Activated CD8-positive, alpha-beta memory T cell treated with anti-CD3 and anti-CD28 coated beads, Interleukin-2, amount 50 U/mL, for 1 hour (primary cell): ENCODE measurements around the gene MYB.

Source experiments
- DNase-seq: peaks from one replicate; pipeline ENCODE4 v3.0.0-alpha.2; 2020; ENCODE audit errors: extremely low read depth

Gene MYB

DNA sequence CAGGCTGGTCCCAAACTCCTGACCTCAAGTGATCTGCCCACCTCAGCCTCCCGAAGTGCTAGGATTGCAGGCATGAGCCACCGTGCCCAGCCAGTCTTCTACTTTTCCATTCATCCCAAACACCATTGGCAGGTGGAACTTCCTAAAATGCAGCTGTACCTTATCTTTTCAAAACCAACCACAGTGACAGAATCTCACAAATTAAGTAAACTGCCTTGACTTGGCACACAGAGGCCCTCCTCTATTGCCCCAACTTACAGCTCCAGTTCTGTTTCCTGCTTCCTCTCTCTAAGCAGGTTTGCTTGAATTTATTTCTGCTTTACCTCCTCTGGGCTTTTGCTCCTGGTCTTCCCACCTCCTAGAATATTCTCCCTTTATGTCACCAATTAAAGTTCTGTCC lies 7.6 kb downstream of the MYB start:
- DNase-seq = no peak

DNA sequence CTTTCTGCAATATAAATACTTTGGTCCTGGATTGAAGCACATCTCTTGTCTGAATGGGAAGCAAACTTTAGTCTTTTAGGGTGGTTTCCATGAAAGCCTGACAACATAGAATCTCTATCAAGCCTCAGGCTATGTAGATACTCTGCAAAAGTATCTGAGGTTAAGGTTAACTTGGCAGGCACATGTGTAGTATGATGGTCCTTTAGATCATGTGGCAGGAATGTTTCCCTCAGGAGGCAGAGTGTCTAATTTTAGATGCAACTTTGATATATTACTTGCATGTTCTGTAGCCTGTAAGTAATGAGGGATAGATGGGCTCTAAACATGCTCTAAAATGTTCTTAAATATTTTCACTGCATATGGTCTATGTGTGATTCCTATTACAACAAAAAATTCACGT lies 8.2 kb downstream of the MYB start:
- DNase-seq = no peak

DNA sequence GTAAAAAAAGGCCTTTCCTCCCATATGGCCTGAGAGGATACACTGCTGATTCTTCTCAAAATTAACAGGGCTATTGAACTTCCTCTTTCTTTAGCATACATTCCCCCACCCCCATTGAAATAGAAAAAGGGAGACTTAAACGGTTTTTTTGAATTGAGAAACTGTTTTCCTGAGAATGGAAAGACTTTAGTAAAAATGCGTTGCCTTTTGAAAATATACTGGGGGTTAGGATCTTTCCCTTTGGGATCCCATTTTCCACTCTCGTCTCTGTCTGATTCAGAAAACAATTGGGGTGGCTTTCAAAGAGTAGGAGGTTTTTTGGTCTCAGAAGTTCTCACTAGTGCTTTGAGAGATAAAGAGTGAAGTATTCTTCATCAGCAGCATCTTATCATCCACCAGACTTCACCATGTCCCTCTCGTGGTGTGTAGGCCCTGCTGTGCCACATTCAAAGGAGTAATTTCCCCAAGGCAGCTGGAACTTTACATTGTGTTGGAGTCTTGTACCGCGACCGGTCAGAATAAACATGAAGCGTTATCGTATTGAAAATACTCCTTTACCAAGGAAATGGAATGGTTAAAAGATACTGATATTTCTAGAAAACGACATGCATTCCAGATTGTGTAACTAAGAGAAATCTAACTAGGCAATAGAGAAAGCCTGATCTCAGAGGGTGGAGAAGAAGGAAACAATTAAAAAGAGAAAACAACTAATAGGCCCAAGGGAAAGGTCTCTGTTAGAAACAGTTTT lies 10.6 kb downstream of the MYB start:
- no peak for DNase-seq

DNA sequence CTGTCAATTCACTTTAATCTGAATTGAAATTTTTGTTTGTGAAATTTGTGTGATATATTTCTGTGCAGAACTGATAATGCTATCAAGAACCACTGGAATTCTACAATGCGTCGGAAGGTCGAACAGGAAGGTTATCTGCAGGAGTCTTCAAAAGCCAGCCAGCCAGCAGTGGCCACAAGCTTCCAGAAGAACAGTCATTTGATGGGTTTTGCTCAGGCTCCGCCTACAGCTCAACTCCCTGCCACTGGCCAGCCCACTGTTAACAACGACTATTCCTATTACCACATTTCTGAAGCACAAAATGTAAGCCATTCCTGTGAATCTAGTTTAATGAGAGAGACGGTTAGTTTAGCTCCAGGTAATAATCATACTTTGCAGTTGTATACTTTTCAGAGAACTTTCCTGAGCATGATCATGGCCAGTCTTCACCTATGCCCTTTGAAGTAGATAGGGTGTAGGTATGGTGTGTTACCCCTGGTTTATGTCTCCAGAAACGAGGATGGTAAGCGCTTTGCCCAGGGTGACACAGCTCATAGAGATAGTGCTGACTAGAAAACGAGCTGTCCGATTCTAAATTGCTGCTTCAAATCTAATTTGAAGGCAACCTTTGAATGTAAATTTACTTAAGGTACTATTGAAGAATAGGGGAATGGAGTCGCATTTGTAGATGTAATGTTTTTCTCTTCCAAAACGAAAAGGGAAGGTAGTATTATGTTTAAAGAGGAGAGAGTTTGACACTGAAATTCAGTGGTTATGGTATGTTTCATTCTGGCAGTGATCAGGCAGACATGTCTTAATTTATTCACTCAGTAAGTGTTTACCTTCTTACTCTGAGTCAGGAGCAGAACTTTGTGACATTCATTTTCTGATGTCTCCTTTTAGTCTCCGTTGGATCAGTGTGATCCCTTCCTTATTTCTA lies 11.4 kb downstream of the MYB start:
- DNase-seq = no peak

DNA sequence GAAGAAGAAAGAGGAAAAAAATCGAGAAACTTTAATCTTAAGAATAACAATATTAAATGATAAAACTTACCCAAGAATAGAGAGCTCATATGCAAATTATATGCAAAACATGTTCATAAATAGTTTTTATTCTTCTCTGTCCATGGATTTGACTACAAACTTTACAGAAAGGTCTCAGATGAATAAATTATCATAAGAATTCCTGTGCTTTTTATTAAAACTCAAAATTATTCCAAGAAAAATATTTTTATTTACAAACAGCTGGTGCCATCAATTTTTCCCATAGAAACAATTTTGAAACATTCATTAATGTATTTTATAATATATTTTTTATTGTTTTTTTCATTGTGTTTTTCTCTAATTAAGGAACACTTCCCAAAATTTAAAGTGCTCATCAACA lies 12.1 kb downstream of the MYB start:
- DNase-seq = no peak

DNA sequence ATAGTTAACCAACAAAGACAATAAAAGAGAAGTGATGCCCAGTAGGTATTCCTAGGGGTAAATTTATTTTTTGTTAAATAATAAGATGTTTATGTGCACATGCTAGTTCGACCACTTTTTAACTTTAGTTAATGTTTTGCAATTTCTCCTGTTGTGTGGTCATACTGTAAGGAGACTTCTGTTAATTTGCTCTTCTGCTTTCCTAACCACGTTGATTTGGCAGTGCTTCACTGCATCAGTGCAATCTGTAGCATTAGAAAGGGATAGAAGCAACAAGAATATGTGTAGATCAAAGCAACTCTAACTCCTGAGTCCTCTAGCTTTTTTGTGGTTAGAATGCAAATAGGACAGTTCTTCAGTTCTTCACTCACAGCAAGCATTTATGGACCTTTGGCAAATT lies 13.9 kb downstream of the MYB start:
- DNase-seq = no peak

DNA sequence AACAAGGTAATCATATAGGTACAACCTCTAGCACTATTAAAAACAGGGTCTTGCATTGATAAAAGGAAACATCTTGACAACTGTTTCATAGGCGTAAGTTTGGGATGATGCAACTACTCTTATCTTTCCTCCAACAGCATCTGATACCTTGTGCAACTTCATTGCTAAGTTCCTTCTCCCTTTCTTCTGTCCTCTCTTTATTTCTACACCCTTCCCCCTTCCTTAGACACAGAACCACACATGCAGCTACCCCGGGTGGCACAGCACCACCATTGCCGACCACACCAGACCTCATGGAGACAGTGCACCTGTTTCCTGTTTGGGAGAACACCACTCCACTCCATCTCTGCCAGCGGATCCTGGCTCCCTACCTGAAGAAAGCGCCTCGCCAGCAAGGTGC lies 14.4 kb downstream of the MYB start:
- no peak for DNase-seq

DNA sequence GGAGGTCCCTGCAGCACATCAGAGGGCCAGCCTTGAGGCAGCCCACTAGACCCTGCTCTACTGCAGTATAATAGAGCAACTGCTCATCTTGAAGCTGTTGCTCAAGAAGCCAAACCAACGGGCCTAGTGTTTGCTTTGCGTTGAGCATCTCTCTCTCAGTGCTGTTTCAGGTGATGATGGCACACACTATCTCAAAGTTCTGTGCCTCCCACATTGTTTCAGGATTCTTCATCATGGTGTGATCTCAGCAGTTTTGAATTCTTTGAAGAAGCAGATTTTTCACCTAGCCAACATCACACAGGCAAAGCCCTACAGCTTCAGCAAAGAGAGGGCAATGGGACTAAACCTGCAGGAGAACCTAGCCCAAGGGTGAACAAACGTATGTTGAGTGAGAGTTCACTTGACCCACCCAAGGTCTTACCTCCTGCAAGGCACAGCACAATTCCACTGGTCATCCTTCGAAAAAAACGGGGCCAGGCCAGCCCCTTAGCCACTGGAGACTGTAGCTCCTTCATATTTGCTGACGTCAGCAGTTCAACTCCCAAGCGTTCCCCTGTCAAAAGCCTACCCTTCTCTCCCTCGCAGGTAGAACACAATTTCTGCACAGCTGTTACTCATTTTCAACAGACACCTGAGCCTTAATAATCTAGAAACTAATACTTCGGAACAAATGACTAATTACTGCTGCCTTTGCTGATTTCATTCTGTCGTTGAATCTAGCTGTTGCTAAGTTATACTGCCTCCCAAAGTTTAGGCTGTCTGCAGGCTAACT lies 15.8 kb downstream of the MYB start:
- DNase-seq = no peak

DNA sequence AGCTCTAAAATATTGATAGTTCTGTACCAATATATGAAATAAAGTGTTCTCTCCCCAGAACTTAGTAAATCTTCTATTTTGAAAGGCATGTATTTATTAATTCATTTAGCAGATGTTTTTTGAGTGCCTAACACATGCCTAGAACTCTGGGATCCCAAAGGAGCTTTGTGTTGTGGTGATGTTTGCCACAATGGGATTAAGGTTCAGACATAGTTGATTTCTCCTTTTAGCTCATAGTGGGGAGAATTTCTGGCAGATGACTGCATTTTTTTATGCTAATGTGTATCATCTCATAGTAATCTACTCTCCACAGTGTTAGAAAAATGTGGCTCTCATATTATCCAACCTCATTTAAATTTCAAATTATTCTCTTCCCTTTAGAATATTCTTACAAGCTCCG lies 21.7 kb downstream of the MYB start:
- no peak for DNase-seq

DNA sequence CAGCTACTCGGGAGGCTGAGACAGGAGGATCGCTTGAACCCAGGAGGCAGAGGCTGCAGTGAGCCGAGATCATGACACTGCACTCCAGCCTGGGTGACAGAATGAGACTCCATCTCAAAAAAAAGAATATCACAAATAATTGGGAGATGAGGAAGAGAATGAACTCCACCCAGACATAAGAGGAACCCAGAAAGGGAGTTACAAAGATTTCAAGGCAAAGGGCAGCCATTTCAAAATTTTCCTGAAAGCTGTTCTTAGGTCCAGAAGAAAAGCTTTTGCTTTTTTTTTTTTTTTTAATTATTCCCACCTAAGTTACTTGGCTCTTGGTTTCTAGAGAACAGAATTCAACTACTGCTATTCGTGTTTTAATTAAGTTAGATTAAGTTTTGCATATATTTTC lies 23.8 kb downstream of the MYB start:
- no peak for DNase-seq

DNA sequence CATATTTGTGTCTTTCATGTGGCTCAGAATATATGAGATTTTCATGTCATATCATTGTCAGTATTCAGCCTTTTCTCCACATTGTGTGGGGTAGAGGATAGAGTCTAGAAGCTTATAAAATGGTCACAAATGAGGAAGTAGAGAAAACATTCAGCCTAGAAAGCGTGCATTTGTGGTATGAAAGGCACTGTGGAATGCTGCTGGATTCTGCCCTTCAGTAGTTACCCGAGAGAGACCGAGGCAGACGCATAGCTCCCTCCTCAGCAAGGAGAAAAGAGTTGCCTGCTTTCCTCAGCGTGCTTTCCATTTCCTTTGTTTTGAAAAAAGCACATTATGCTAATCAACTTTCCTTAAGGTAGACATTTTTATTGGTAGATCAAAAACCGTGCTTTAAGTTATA lies 28.7 kb downstream of the MYB start:
- DNase-seq = no peak

DNA sequence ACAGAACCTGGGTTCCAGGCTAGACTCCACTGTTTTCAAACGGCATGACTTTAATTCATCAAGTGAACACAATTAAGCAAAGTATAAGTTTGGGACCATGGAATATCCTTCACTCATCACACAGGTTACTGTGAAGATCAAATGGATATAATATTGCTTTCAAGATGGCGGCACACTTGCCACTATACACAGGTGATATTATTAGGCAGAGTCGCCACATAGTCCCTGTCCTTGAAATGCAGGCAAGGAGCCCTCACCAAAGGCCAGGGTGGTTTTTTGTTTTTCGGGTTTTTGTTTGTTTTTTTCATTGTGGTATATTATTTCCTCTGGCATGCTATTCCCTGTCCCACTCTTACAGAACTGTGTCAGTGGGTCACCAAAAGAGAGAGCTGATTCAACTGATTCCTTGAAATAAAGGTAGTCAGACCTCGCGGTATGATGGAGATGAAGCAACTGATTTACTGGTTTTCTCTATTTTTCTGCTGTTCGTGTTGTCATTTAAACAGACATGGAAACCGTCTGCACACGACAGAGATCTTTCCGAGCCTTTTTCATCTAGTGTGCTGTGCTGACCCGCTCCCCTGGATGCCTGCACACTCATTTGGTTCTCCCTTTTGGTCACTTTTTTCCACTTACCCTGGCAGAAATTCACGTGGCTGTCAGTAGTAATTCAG lies 29.7 kb downstream of the MYB start:
- DNase-seq = no peak

DNA sequence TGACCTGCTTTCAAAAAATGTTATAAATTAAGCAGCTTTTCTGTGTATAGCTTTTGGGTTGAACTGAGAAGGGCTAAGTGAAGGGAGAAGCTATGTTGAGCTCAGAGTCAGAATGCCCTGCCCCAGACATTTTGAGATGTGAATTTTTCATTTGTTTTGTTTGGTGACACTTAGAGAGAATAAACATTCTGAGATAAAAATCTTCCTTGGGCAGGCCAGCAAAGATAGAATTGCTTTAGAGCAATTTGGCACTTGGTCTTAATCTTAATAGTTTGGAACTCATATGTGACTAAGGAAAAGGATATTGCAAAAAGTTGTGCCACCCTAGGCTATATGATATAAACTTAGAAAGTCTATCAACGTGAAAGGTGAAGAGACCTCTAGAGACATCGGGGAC lies 30.2 kb downstream of the MYB start:
- no peak for DNase-seq

DNA sequence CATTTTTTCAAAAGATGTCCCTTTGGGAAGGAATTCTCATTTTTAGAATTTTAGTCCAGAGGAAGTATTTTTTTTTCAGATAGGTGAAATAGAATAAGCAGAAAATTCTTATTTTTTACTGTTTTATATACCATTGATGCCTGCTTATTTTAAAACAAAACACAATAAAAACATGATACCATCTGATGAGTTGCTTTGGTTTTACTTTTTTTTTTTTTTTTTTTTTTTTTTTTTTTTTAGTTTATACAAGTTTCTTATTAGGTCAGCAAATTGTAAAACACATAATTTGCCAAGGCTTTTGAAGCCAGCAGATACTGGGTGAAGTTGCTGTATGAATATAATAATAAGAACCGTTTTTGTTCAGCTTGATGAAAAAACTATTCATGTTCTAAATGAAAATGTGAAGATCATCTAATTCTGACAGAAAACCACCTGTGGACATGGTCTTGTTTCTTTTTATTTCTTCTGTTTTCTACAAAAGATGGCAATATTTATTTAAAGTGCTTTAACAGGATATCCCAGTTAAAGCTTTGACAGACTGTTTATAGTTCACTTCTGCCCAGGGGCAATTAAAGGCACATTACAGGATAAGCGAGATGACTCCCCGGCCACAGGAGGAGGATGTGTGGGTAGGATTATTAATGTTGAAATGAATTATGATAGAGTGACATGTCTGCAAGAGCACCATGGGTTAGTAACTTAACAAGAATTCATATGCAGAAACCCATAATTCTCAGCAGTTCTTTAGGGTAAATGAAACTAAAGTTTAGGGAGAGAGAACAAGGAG lies 31.1 kb downstream of the MYB start:
- DNase-seq = no peak

DNA sequence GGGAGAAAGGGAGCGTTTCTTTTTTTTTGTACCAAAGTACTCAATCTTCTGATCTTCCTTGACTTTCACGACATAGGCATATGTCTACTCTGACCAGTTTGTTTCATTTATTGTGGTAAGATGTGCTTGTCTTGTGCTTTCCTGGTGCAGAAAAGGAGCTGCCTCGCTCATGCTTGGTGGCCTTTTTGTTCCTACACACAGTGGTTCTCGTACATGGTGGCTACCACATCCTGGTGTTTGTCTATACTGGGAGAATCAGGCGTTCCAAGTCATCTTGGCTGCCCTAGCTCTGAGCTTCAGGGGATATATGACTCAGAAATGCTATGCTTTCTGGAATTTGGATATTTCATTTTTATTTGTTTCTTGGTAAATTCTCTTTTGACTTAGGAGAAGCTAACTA lies 31.8 kb downstream of the MYB start:
- no peak for DNase-seq

DNA sequence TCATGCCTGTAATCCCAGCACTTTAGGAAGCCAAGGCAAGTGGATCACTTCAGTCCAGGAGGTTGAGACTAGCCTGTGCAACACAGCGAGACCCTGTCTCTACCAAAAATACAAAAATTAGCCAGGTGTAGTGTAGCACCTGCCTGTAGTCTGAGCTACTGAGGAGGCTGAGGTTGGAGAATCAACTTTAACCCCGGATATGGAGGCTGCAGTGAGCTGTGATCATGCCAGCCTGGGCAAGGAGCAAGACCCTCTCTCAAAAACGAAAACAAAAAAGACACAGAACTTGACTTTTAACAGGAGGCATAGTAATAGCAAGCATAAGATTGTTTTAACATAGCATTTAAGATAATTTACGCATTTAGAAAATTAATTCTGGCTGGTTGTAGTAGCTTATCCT lies 32.5 kb downstream of the MYB start:
- no peak for DNase-seq

DNA sequence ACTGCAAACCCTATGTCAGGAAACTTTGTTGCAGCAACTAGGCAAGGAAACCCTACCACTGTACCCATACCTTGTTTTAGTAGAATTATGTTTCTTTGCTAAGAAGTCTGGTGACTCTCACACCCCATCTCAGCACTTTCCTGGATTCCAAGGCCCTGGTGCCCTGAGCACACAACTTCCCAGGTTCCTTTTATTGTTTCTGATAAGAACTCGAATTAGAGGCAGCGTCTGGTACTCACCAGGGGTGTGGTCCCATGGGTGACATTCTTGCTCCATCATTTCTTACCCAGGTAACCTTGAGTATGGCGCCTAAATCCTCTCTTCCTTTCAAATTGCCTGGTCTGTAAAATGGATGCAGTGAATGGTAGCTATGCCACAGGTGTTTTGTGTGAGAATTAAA lies 34.1 kb downstream of the MYB start:
- DNase-seq = no peak

DNA sequence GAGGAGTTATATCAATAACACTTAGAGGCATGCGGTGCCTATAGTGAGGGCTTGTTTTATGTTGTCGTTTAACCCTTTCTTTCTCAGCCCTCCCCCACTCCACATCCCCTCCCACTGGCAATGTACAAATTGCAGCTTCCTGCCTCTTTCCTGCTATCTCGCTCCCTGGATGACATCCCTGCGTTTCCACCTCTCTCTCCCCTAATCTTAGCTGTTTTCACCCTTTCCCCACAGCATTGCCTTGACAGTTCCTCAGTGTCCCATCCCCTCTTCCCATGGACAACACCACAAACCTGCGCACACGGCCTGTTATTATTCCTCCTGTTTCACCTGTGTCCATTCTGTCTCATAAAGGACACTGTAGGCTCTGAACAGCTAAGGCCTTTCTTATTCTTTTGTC lies 34.5 kb downstream of the MYB start:
- no peak for DNase-seq

DNA sequence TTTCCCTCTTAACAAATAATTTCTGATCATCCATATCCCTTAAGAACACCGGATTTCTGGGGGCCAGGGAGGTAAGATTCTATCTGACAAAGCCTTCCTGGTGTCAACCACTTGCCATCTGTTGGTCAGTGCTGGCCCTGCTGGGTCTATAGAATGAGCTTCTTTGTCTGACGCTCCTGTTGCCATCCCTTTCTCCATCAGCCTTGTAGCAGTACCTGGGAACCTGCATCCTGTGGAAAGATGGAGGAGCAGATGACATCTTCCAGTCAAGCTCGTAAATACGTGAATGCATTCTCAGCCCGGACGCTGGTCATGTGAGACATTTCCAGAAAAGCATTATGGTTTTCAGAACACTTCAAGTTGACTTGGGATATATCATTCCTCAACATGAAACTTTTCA lies 36.6 kb downstream of the MYB start:
- no peak for DNase-seq

DNA sequence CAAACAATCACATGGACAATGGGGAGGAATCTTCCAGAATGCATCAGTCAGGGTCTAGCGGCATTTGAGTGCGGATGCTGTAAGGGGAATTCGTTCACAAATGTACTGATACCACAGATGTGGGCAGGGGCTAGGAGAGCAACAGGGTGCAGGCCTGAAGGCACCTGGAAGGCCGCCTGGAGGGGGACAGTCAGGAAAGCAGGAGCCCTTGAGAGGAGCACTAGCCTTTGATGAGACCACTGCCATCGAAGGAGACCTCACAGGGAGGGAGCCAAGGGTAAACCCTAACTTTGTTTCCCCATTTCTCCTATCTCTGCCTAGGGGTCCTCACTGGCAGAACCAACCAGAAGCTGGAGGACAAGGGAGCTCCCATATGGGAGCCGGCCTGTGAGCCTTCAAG lies 38.2 kb downstream of the MYB start:
- no peak for DNase-seq

DNA sequence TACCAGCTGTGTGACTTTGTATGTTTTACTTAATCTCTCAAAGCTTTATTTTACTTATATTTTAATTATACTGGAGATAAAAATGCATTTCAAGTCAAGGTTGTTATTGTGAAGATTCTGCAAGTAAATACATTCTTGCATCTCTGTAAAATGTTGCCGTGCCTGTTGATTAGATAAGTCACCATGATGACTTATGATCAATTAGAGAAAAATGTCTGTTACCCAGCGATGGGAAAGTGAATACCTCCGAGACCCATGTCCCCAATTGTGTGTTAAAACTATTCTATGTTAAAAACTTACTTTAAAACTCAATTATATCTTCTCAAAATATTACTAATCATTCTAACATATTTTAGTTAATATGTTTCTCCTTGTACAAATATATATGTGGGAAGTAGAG lies 39.9 kb downstream of the MYB start:
- DNase-seq = no peak
